GM23338 (cell line): ENCODE data around the gene IGFL4. TPM values are rescaled to one million over a fixed set of nuclear protein-coding genes. Genes with fewer than 3 reads are reported as not detected.

Experiments used
- ATAC-seq: fragments of 200-7000 bp; cut with Tn5 transposase; 3 replicates; pipeline ENCODE4 v1.9.1; 2020
- DNase-seq: peaks from one replicate; pipeline ENCODE4 v3.0.0-alpha.2; 2015; ENCODE audit warnings: low spot score
- H2AFZ ChIP-seq: fragments of 200-600 bp; sonication (generic); 2 replicates; pipeline ENCODE4 v1.8.0; 2016; ENCODE audit warnings: antibody characterized with exemption, mild to moderate bottlenecking, moderate library complexity
- H3F3A ChIP-seq: fragments of 200-600 bp; sonication (generic); replicated peaks from 2 replicates; pipeline ENCODE4 v1.8.0; 2017; ENCODE audit warnings: antibody characterized with exemption, mixed run types, low read depth
- H3K27ac ChIP-seq: fragments of 200-600 bp; sonication (generic); 2 replicates; pipeline ENCODE4 v1.6.1; 2016; ENCODE audit warnings: low read depth
- H3K27me3 ChIP-seq: fragments of 200-600 bp; sonication (generic); 2 replicates; pipeline ENCODE4 v1.8.0; 2016; ENCODE audit warnings: mild to moderate bottlenecking, mixed run types, moderate library complexity; ENCODE audit not compliant: insufficient read depth
- H3K36me3 ChIP-seq: fragments of 200-600 bp; sonication (generic); 2 replicates; pipeline ENCODE4 v1.8.0; 2016; ENCODE audit warnings: mild to moderate bottlenecking; ENCODE audit not compliant: insufficient read depth
- H3K4me1 ChIP-seq: fragments of 200-600 bp; sonication (generic); 2 replicates; pipeline ENCODE4 v1.8.0; 2016; ENCODE audit warnings: mild to moderate bottlenecking, moderate library complexity; ENCODE audit not compliant: insufficient read depth
- H3K4me2 ChIP-seq: fragments of 200-600 bp; sonication (generic); 2 replicates; pipeline ENCODE4 v1.7.1; 2017; ENCODE audit warnings: mixed run types
- H3K4me3 ChIP-seq: fragments of 200-600 bp; sonication (generic); 2 replicates; pipeline ENCODE4 v1.6.1; 2016; ENCODE audit warnings: mixed run types
- H3K79me2 ChIP-seq: fragments of 200-600 bp; sonication (generic); replicated peaks from 2 replicates; pipeline ENCODE4 v1.8.0; 2017; ENCODE audit warnings: mild to moderate bottlenecking; ENCODE audit not compliant: insufficient read depth
- H3K9me2 ChIP-seq: fragments of 200-600 bp; sonication (generic); 2 replicates; pipeline ENCODE4 v1.8.0; 2017; ENCODE audit not compliant: insufficient read depth
- H4K20me1 ChIP-seq: fragments of 200-600 bp; sonication (generic); replicated peaks from 2 replicates; pipeline ENCODE4 v1.8.0; 2017; ENCODE audit warnings: mild to moderate bottlenecking; ENCODE audit not compliant: insufficient read depth
- H3K27ac Mint-ChIP-seq: 2 replicates; pipeline ENCODE4 v1.8.0; 2020; ENCODE audit warnings: inconsistent platforms, mild to moderate bottlenecking, moderate library complexity, mixed read lengths
- H3K27me3 Mint-ChIP-seq: 3 replicates; pipeline ENCODE4 v1.8.0; 2022; ENCODE audit warnings: low read depth, mild to moderate bottlenecking, moderate library complexity, mixed read lengths, inconsistent platforms; ENCODE audit not compliant: insufficient read depth, poor library complexity
- H3K36me3 Mint-ChIP-seq: 3 replicates; pipeline ENCODE4 v1.8.0; 2021; ENCODE audit warnings: low read depth, mild to moderate bottlenecking, inconsistent platforms, moderate library complexity, mixed read lengths
- H3K4me1 Mint-ChIP-seq: 3 replicates; pipeline ENCODE4 v1.8.0; 2020; ENCODE audit warnings: mild to moderate bottlenecking, inconsistent platforms, mixed read lengths
- H3K4me3 Mint-ChIP-seq: 3 replicates; pipeline ENCODE4 v1.8.0; 2021; ENCODE audit warnings: moderate library complexity, mild to moderate bottlenecking, inconsistent platforms, mixed read lengths
- H3K9me3 Mint-ChIP-seq: 3 replicates; pipeline ENCODE4 v1.8.0; 2020; ENCODE audit warnings: moderate library complexity, mild to moderate bottlenecking, inconsistent platforms, mixed read lengths
- CREB1 ChIP-seq: fragments of 250-450 bp; sonication (Bioruptor Pico); IDR thresholded peaks from 2 replicates; pipeline ENCODE4 v1.5.0; 2020; ENCODE audit warnings: low read depth, mild to moderate bottlenecking, moderate library complexity
- CTCF ChIP-seq, 2 experiments: fragments of 200-600 bp in 1 of 2; sonication (generic) in 1 of 2; conservative IDR thresholded peaks; 2 replicates each; pipeline versions ENCODE4 v1.5.1 to v1.6.1; 2016 to 2017; ENCODE audit warnings: antibody characterized with exemption in 2 of 2, low read depth in 2 of 2, mild to moderate bottlenecking in 2 of 2, moderate library complexity in 1 of 2
- ETS1 ChIP-seq: IDR thresholded peaks from 2 replicates; pipeline ENCODE4 v1.6.1; 2016; ENCODE audit warnings: antibody characterized with exemption
- EZH2 ChIP-seq: fragments of 200-600 bp; sonication (generic); IDR thresholded peaks from one replicate; pipeline ENCODE4 v1.8.0; 2017; ENCODE audit warnings: antibody characterized with exemption, mild to moderate bottlenecking, low read depth; ENCODE audit not compliant: unreplicated experiment
- EZH2phosphoT487 ChIP-seq: fragments of 200-600 bp; sonication (generic); IDR thresholded peaks from one replicate; pipeline ENCODE4 v1.8.1; 2018; ENCODE audit warnings: antibody characterized with exemption; ENCODE audit not compliant: unreplicated experiment
- POLR2AphosphoS5 ChIP-seq: IDR thresholded peaks from 2 replicates; pipeline ENCODE4 v1.6.1; 2016; ENCODE audit warnings: antibody characterized with exemption, low read depth
- ZNF114 ChIP-seq: fragments of 250-450 bp; sonication (Bioruptor Pico); IDR thresholded peaks from 2 replicates; pipeline ENCODE4 v1.5.0; 2020; ENCODE audit warnings: mild to moderate bottlenecking, moderate library complexity
- ZNF331 ChIP-seq: fragments of 250-450 bp; sonication (Bioruptor Pico); IDR thresholded peaks from 2 replicates; pipeline ENCODE4 v1.5.0; 2020; ENCODE audit warnings: low read depth, mild to moderate bottlenecking, moderate library complexity
- ZNF462 ChIP-seq: fragments of 250-450 bp; sonication (Bioruptor Pico); IDR thresholded peaks from 2 replicates; pipeline ENCODE4 v1.5.0; 2020; ENCODE audit warnings: mild to moderate bottlenecking, moderate library complexity
- polyA plus RNA-seq: library from polyadenylated mRNA; unstranded; fragments of >200 nt; fragmentation: Nextera tagmentation; extraction: Ambion mirVana; gene quantifications from 2 replicates; pipeline ENCODE4 v1.2.1, GENCODE V29; 2016
- total RNA-seq: library from RNA; depleted of rRNA; stranded (reverse); fragments of >200 nt; shearing (Covaris generic); gene quantifications from 2 replicates; pipeline ENCODE4 v1.2.3, GENCODE V29; 2014

The IGFL4 gene
- total and polyA plus RNA-seq, 2 experiments from 2014 or later, result 0.06 to 0.87 TPM

- Mint-ChIP-seq H3K36me3 (no peaks in the 10 kb centered on the region), H3K27ac (no peak overlapping the region), H3K27me3 (peaks cover 14% of the 10 kb centered on the region), H3K4me1 (peaks cover 6% of the 10 kb centered on the region; the same call in 2 of the 3 replicates), H3K9me3 (no peaks in the 10 kb centered on the region), H3K4me3 (no peak overlapping the region)
- H3K36me3 ChIP-seq, result no peaks in the 10 kb centered on the region
- H4K20me1 ChIP-seq, result no peaks in the 10 kb centered on the region
- H2AFZ ChIP-seq, result no peak overlapping the region
- no peaks in the 10 kb centered on the region for H3K79me2 ChIP-seq
- TF ChIP-seq POLR2AphosphoS5 (no peak), CREB1 (CRISPR knock-in tag) (no peak), ZNF462 (no peak), ZNF331 (CRISPR knock-in tag) (no peak), ETS1 (no peak), EZH2phosphoT487 (no peak), EZH2 (no peak), CTCF (conservative IDR thresholded peaks at IDR 0.05; ENCODE audit: low read depth in 2 of 2) (no peak), ZNF114 (CRISPR knock-in tag) (no peak)
- no peaks in the 10 kb centered on the region for H3F3A ChIP-seq
- ATAC-seq, result no peak
- no peak overlapping the region for H3K4me3 ChIP-seq
- no peak for DNase-seq
- H3K9me2 ChIP-seq, result no peaks in the 10 kb centered on the region
- no peak overlapping the region for H3K4me2 ChIP-seq
- H3K4me1 ChIP-seq, result no peaks in the 10 kb centered on the region
- no peak overlapping the region for H3K27ac ChIP-seq
- peaks cover 48% of the 10 kb centered on the region for H3K27me3 ChIP-seq
These were observed 38.8 kb upstream of the IGFL4 start for GRCh38 chr19:46079576-46079975.
